NB4 (cell line): ENCODE results near the gene CCDC7.

Experiments
- CTCF ChIP-seq: IDR thresholded peaks from one replicate; pipeline ENCODE4 v1.5.1; 2012; ENCODE audit warnings: low read depth, low read length
- MYC ChIP-seq: IDR thresholded peaks from 2 replicates; pipeline ENCODE4 v1.6.1; 2011; ENCODE audit warnings: low read depth, low read length
- POLR2A ChIP-seq: IDR thresholded peaks from 2 replicates; pipeline ENCODE4 v1.6.1; 2011; ENCODE audit warnings: mild to moderate bottlenecking; ENCODE audit not compliant: insufficient read length; ENCODE audit errors: extremely low read depth

GRCh38 chr10:32901815-32902214, 455.9 kb downstream of the CCDC7 start:
- TF ChIP-seq CTCF (no peak), POLR2A (no peak), MYC (no peak)
